GM18507 (cell line): ENCODE results near the gene PLEKHO2.

Experiments
- DNase-seq: peaks from one replicate; pipeline ENCODE4 v3.0.0; 2011; ENCODE audit warnings: low read depth; ENCODE audit not compliant: insufficient read length; ENCODE audit errors: extremely low spot score
- FAIRE-seq: peaks from 2 replicates; lab custom pipeline; 2011; peaks lifted over from hg19 to GRCh38; lab: Jason Lieb, UNC

PLEKHO2 gene

GRCh38 chr15:64883100-64883581, 41.4 kb downstream of the PLEKHO2 start:
- DNase-seq (peak; percentile 64), FAIRE-seq (peak; percentile 97)

- DNase-seq, result peak; percentile 37
- peak; percentile 95 for FAIRE-seq
Measured at GRCh38 chr15:64883997-64884511, 42.3 kb downstream of the PLEKHO2 start.

- DNase-seq, result no peak
Measured at GRCh38 chr15:64884679-64885078, 43.0 kb downstream of the PLEKHO2 start.

GRCh38 chr15:64888336-64888735, 46.6 kb downstream of the PLEKHO2 start:
- no peak for DNase-seq
- FAIRE-seq, result no peak

More at GRCh38 chr15:64884679-64885078, 43.0 kb downstream of the PLEKHO2 start:
- FAIRE-seq, result no peak

GRCh38 chr15:64891561-64891960, 49.8 kb downstream of the PLEKHO2 start:
- no peak for FAIRE-seq
- no peak for DNase-seq

- DNase-seq (no peak), FAIRE-seq (no peak)
Measured at GRCh38 chr15:64892847-64893403, 51.2 kb downstream of the PLEKHO2 start.

- DNase-seq (peak; percentile 73), FAIRE-seq (peak; percentile 97)
Measured at GRCh38 chr15:64893481-64894394, 52.0 kb downstream of the PLEKHO2 start.

GRCh38 chr15:64894395-64895056, 52.8 kb downstream of the PLEKHO2 start:
- no peak for DNase-seq
- FAIRE-seq, result peak; percentile 90

GRCh38 chr15:64895285-64896065, 53.8 kb downstream of the PLEKHO2 start:
- DNase-seq, result no peak
- FAIRE-seq, result peak; percentile 89

- DNase-seq, result no peak
- FAIRE-seq, result no peak
Measured at GRCh38 chr15:64896371-64897069, 54.8 kb downstream of the PLEKHO2 start.

GRCh38 chr15:64897345-64897985, 55.8 kb downstream of the PLEKHO2 start:
- DNase-seq (no peak), FAIRE-seq (no peak)

- DNase-seq (no peak), FAIRE-seq (no peak)
Measured at GRCh38 chr15:64898406-64898805, 56.7 kb downstream of the PLEKHO2 start.

GRCh38 chr15:64901141-64901540, 59.4 kb downstream of the PLEKHO2 start:
- DNase-seq, result no peak
- no peak for FAIRE-seq

GRCh38 chr15:64901914-64902313, 60.2 kb downstream of the PLEKHO2 start:
- DNase-seq (no peak), FAIRE-seq (no peak)

- FAIRE-seq (no peak), DNase-seq (no peak)
Measured at GRCh38 chr15:64902863-64903262, 61.1 kb downstream of the PLEKHO2 start.

GRCh38 chr15:64903326-64903950, 61.7 kb downstream of the PLEKHO2 start:
- DNase-seq (no peak), FAIRE-seq (no peak)

- no peak for DNase-seq
- no peak for FAIRE-seq
Measured at GRCh38 chr15:64904189-64904588, 62.5 kb downstream of the PLEKHO2 start.
